ENCODE measurements around the gene CLRN2.

DNA sequence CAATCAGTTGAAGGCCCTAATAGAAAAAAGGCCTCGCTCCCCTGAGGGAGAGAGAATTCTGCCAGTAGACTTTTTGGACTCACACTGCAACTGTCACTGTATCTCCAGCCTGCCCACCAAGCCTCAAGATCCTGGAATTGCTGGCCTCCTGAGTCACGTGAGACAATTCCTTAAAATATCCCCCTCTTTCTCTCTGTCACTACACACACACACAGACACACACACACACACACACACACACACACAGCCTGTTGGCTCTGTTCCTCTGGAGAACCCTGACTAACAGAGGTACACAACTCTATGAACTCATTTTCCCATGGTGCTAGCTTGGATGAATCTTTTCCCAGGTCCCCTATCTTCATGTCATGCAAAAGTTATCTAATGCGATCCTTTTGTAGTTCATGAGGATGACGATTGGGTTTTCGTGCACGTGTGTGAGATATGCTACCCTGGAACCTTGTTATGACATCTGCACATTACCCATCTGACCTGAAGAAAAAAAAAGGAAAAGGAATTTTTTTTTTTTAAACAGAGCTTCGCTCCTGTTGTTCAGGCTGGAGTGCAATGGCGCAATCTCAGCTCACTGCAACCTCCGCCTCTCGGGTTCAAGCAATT, 13.7 kb downstream of the CLRN2 start:
- TF ChIP-seq CTCF (IDR thresholded peaks at IDR 0.05) (no peak), TCF7L2 (IDR thresholded peaks at IDR 0.05; ENCODE audit: low read depth, low read length) (no peak)
- TF ChIP-seq, protein P1, sequence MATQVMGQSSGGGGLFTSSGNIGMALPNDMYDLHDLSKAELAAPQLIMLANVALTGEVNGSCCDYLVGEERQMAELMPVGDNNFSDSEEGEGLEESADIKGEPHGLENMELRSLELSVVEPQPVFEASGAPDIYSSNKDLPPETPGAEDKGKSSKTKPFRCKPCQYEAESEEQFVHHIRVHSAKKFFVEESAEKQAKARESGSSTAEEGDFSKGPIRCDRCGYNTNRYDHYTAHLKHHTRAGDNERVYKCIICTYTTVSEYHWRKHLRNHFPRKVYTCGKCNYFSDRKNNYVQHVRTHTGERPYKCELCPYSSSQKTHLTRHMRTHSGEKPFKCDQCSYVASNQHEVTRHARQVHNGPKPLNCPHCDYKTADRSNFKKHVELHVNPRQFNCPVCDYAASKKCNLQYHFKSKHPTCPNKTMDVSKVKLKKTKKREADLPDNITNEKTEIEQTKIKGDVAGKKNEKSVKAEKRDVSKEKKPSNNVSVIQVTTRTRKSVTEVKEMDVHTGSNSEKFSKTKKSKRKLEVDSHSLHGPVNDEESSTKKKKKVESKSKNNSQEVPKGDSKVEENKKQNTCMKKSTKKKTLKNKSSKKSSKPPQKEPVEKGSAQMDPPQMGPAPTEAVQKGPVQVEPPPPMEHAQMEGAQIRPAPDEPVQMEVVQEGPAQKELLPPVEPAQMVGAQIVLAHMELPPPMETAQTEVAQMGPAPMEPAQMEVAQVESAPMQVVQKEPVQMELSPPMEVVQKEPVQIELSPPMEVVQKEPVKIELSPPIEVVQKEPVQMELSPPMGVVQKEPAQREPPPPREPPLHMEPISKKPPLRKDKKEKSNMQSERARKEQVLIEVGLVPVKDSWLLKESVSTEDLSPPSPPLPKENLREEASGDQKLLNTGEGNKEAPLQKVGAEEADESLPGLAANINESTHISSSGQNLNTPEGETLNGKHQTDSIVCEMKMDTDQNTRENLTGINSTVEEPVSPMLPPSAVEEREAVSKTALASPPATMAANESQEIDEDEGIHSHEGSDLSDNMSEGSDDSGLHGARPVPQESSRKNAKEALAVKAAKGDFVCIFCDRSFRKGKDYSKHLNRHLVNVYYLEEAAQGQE (IDR thresholded peaks at IDR 0.05; ENCODE audit: insufficient read depth in 1 of 2, low read depth in 2 of 2, low read length in 1 of 2), result no peak
